ENCODE measurements around the gene C22orf15. TPM values are rescaled to one million over a fixed set of nuclear protein-coding genes. Genes with fewer than 3 reads are reported as not detected.
A peak's percentile ranks its signal among the peaks of the same experiment; 100 is the strongest.

Gene C22orf15
- total RNA-seq, 1 donor from 2014 or later, result 2.1 TPM

- DNase-seq (ENCODE audit: low read depth), result no peak
- H3K4me3 ChIP-seq (ENCODE audit: low read depth, low read length), result no peak overlapping the region
- TF ChIP-seq, protein P1, sequence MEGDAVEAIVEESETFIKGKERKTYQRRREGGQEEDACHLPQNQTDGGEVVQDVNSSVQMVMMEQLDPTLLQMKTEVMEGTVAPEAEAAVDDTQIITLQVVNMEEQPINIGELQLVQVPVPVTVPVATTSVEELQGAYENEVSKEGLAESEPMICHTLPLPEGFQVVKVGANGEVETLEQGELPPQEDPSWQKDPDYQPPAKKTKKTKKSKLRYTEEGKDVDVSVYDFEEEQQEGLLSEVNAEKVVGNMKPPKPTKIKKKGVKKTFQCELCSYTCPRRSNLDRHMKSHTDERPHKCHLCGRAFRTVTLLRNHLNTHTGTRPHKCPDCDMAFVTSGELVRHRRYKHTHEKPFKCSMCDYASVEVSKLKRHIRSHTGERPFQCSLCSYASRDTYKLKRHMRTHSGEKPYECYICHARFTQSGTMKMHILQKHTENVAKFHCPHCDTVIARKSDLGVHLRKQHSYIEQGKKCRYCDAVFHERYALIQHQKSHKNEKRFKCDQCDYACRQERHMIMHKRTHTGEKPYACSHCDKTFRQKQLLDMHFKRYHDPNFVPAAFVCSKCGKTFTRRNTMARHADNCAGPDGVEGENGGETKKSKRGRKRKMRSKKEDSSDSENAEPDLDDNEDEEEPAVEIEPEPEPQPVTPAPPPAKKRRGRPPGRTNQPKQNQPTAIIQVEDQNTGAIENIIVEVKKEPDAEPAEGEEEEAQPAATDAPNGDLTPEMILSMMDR (conservative IDR thresholded peaks at IDR 0.05; ENCODE audit: low read depth, low read length), result no peak
Measured at GRCh38 chr22:23743303-23743705, 19.5 kb upstream of the C22orf15 start.

DNA sequence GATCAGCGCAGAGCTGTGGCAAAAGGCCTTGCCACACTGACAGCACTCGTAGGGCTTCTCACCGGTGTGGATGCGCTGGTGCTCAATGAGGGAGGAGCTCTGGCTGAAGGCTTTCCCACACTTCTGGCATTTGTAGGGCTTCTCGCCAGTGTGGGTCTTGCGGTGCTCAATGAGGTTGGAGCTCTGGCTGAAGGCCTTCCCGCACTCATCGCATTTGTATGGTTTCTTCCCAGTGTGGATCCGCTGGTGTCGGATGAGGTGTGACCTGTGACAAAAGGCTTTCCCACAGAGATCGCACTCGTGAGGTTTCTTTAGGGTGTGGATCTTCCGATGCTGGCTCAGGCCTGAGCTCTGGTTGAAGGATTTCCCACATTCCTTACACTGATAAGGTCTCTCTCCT is 18.8 kb upstream of the C22orf15 start:
- TF ChIP-seq, protein P1 (conservative IDR thresholded peaks at IDR 0.05; ENCODE audit: low read depth, low read length), result no peak
- no peak for DNase-seq (ENCODE audit: low read depth)
- no peak overlapping the region for H3K4me3 ChIP-seq (ENCODE audit: low read depth, low read length)

DNA sequence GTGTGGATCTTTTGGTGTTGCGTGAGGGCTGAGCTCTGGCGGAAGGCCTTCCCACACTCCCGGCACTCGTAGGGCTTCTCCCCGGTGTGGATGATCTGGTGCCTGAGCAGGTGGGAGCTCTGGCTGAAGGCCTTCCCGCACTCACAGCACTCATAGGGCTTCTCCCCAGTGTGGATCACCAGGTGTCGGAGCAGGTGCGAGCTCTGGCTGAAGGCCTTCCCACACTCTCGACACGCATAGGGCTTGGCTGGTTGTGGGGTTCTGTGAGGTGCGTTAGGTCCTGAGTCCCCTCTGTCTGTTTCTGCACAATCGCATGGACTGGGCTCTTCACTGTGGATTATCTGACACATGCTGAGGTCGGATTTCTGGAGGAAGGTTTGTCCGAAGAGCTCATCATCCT is 18.3 kb upstream of the C22orf15 start:
- H3K4me3 ChIP-seq (ENCODE audit: low read depth, low read length), result no peak overlapping the region
- DNase-seq (ENCODE audit: low read depth), result no peak
- TF ChIP-seq, protein P1 (conservative IDR thresholded peaks at IDR 0.05; ENCODE audit: low read depth, low read length), result no peak

DNA sequence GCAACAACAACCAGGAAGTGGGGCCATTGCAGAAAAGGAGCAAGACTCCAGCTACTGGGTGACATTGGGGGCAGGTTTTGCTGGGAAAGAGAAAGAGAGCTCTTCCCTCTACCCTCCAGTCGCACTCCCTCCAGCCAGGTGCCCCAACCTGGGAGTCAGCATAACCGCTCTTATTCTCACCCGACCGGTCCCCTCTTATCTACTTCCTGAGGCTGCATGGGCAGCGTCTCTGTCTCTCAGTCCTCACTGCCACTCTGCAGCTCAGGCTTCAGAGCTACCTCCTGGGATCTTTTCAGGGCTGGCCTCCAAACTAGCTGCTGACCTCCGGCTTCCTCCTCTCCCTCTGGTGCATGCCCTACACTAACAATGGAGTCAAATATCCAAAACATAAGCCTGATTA is 17.0 kb upstream of the C22orf15 start:
- DNase-seq (ENCODE audit: low read depth), result no peak
- no peak overlapping the region for H3K4me3 ChIP-seq (ENCODE audit: low read depth, low read length)
- TF ChIP-seq, protein P1 (conservative IDR thresholded peaks at IDR 0.05; ENCODE audit: low read depth, low read length), result no peak

DNA sequence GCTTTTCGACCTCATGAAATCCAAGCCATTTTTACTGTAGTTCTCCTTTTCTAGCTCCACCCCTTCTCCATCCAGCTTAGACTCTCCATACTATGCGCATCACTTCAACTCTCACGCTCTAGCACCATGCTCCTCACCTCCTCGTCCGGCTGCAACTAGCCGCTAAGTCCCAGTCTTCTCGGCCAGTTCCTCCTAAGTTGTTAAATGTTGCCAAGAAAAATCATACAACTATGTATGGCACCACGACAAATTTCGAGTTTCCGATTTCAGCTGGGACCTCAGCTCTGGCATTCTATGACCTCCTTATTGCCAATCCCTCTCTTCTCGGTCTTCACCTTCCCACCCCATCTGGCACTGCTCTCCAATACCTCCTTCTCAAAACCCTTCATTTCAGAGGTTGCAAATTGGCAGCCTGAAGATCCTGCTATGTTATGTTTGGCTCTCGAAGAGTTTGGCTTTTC is 12.9 kb upstream of the C22orf15 start:
- no peak for DNase-seq (ENCODE audit: low read depth)
- TF ChIP-seq, protein P1 (conservative IDR thresholded peaks at IDR 0.05; ENCODE audit: low read depth, low read length), result no peak
- H3K4me3 ChIP-seq (ENCODE audit: low read depth, low read length), result peak overlapping the region; percentile 69

DNA sequence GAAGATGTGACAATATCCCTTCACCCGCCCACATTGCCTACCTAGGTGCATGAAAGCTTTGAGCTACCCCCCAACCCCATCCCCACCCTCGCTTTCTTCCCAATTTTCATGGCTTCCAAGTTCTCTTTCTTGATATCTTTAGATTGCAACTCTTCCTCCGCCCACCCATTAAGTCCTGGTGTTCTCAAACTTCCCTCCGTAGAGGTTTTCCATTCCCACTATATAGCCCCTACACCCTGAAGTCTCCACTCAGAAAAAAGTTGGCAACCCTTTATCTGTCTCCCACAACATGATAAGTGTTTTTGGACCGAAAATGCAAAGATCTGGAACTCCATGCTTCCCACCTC is 12.4 kb upstream of the C22orf15 start:
- DNase-seq (ENCODE audit: low read depth), result no peak
- peak overlapping the region; percentile 69 for H3K4me3 ChIP-seq (ENCODE audit: low read depth, low read length)
- TF ChIP-seq, protein P1 (conservative IDR thresholded peaks at IDR 0.05; ENCODE audit: low read depth, low read length), result no peak

GRCh38 chr22:23750714-23751440 is 11.9 kb upstream of the C22orf15 start, which contains the start of gene ZNF70:
Gene ZNF70, minus strand, starts transcription at chr22:23751112. Its CDS starts 5,972 bp downstream, at chr22:23745140.
- DNase-seq (ENCODE audit: low read depth), result no peak
- TF ChIP-seq, protein P1 (conservative IDR thresholded peaks at IDR 0.05; ENCODE audit: low read depth, low read length), result peak; percentile 27

More at GRCh38 chr22:23750714-23751440, 11.9 kb upstream of the C22orf15 start, which contains the start of gene ZNF70:
- peak within 1 kb of the TSS; percentile 69 for H3K4me3 ChIP-seq (ENCODE audit: low read depth, low read length)
